ENCODE data around the gene KSR1.

DNA sequence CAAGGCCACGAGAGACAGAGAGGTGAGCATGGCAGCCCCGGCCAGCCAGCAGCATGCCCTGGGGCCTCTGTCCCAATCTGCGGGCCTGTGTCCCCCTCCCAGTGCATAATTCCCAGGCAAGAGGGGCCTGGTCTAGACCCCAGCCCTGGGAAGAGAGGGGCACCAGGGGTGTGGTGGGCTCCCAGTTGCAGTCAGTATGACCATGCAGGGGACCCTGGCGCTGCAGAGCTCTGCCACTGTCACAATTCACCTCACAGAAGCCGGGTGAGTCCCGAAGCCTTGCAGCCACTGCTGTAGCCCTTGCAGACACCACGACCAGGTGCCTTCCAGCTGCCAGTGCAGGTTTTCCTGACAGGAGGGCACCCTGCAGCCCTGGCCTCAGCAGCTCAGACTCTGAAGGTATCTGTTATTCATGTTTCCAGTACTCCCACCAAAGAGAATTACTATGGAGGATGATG, 25.8 kb upstream of the KSR1 start:
- TF ChIP-seq, protein P1, sequence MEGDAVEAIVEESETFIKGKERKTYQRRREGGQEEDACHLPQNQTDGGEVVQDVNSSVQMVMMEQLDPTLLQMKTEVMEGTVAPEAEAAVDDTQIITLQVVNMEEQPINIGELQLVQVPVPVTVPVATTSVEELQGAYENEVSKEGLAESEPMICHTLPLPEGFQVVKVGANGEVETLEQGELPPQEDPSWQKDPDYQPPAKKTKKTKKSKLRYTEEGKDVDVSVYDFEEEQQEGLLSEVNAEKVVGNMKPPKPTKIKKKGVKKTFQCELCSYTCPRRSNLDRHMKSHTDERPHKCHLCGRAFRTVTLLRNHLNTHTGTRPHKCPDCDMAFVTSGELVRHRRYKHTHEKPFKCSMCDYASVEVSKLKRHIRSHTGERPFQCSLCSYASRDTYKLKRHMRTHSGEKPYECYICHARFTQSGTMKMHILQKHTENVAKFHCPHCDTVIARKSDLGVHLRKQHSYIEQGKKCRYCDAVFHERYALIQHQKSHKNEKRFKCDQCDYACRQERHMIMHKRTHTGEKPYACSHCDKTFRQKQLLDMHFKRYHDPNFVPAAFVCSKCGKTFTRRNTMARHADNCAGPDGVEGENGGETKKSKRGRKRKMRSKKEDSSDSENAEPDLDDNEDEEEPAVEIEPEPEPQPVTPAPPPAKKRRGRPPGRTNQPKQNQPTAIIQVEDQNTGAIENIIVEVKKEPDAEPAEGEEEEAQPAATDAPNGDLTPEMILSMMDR (conservative IDR thresholded peaks at IDR 0.05): no peak
- no peak for TF ChIP-seq EZH2 (IDR thresholded peaks at IDR 0.05; ENCODE audit: low read depth)
